ENCODE measurements around the gene VPS16.
A peak's percentile ranks its signal among the peaks of the same experiment; 100 is the strongest.

Gene VPS16

DNA sequence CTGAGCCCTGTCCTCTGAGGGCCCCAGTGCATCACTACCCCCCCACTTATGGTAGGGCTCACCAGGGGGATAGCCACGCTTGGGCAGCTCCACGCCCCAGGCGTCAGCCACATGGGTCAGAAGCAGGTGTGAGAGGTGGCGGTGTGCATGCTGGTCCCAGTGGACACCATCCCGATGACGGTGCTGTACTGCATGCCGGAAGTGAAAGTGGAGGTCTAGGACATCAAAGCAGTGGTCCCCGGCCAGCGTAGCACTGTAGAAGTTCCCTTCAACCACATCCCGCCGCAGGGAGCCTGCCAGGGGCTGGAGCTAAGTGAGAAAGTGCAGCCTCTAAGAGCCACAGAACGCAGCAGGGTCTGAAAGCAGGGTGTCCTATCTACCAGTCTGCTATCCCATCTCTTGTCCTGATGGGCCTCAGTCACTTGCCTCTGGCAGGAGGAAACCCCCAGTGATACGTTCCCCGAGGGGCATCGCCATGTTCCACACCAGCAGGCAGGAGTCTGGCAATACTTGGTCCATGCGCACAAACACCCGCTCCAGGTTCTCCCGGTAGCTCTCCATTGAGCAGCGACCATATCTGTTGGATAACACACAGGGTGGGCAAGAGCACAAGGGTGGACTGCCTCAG, 2.3 kb upstream of the VPS16 start:
- Histone ChIP-seq H3K36me3 (ENCODE audit: control insufficient read depth in 1 of 2, insufficient read depth in 2 of 2, low read length in 2 of 2) (peaks cover 5 to 7% of the 10 kb centered on the region in 2 donors), H3K4me3 (ENCODE audit: low read depth in 1 of 2, low read length in 2 of 2) (no peak overlapping the region), H3K9me3 (ENCODE audit: control insufficient read depth in 1 of 2, low read length in 2 of 2) (no peaks in the 10 kb centered on the region), H3K27me3 (ENCODE audit: low read depth, low read length) (no peaks in the 10 kb centered on the region), H3K4me1 (ENCODE audit: control insufficient read depth in 1 of 2, insufficient read depth in 2 of 2, low read length in 2 of 2) (peaks cover 4 to 13% of the 10 kb centered on the region in 2 donors), H3K27ac (ENCODE audit: low read length) (no peak overlapping the region)

DNA sequence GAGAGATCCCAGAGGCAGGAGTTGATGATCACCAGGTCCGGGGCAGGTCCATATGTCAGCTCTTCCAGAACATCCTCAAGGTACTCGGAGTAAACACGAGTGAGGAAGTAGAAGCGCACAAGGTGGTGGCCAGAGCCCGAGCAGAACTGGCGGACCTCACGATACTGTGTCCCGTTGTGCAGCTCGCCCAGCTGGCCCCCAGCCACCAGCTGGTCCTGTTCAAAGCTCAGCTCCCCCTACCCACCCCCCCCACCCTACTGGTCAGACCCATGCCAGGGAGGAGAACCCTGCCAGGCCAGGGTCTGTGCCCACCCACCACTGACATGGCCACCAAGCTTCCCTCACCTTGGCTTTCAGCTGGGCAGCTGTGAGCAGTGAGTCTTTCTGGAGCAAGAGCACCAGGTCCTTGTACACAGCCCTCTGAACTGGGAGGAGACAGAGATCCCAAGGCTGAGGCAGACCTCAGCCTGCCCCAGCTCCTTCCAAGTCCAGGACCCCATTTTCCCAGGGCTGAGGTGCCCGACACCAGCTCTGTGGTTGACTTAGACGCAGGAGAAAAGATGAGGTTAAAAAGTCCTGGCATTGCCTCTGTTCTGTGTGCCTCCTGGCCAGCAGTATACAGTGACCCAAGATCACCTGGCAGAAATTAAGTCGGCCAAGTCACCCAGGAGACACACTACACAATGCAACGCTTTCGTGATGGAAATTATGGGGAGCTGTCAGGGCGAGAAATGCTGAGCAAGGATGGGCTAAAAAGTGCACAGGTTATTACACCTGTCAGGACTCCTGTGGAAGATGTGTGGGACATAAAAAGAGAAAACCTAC, 1.5 kb upstream of the VPS16 start:
- no peak overlapping the region for H3K27ac ChIP-seq (ENCODE audit: low read length)
- no peaks in the 10 kb centered on the region for H3K9me3 ChIP-seq (ENCODE audit: control insufficient read depth in 1 of 2, low read length in 2 of 2)

DNA sequence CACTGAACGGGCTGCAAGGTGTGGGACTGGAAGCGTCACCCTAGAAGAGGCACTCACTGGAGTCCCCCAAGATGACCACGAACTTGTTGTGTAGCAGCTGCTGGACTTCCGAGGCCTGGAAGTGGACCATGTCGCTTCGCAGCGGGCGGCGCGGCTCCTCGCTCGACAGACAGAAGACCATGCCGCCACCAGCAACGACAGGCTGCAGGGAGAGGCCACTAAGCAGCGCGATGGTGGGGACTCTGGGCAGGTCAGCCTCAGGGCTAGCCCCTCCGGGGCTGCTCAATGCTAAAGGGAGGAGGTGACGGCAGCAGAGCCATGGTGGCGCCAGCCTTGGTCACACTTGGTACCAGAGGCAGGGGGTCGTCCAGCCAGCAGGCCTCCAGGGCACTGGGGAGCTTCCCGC, 810 bp upstream of the VPS16 start:
- Histone ChIP-seq H3K27ac (ENCODE audit: low read length) (no peak overlapping the region), H3K4me3 (ENCODE audit: low read depth in 1 of 2, low read length in 2 of 2) (peak overlapping the region; percentile 67 to 91), H3K9me3 (ENCODE audit: control insufficient read depth in 1 of 2, low read length in 2 of 2) (no peaks in the 10 kb centered on the region), H3K27me3 (ENCODE audit: low read depth, low read length) (no peaks in the 10 kb centered on the region), H3K4me1 (ENCODE audit: control insufficient read depth in 1 of 2, insufficient read depth in 2 of 2, low read length in 2 of 2) (peaks cover 4 to 13% of the 10 kb centered on the region in 2 donors), H3K36me3 (ENCODE audit: control insufficient read depth in 1 of 2, insufficient read depth in 2 of 2, low read length in 2 of 2) (peaks cover 5 to 11% of the 10 kb centered on the region in 2 donors)

More for the DNA sequence above, 1.5 kb upstream of the VPS16 start:
- H3K36me3 ChIP-seq (ENCODE audit: control insufficient read depth in 1 of 2, insufficient read depth in 2 of 2, low read length in 2 of 2), result peaks cover 5 to 7% of the 10 kb centered on the region in 2 donors
- H3K4me1 ChIP-seq (ENCODE audit: control insufficient read depth in 1 of 2, insufficient read depth in 2 of 2, low read length in 2 of 2), result peaks cover 4 to 13% of the 10 kb centered on the region in 2 donors
- peak overlapping the region; percentile 67 to 91 for H3K4me3 ChIP-seq (ENCODE audit: low read depth in 1 of 2, low read length in 2 of 2)
- H3K27me3 ChIP-seq (ENCODE audit: low read depth, low read length), result no peaks in the 10 kb centered on the region

DNA sequence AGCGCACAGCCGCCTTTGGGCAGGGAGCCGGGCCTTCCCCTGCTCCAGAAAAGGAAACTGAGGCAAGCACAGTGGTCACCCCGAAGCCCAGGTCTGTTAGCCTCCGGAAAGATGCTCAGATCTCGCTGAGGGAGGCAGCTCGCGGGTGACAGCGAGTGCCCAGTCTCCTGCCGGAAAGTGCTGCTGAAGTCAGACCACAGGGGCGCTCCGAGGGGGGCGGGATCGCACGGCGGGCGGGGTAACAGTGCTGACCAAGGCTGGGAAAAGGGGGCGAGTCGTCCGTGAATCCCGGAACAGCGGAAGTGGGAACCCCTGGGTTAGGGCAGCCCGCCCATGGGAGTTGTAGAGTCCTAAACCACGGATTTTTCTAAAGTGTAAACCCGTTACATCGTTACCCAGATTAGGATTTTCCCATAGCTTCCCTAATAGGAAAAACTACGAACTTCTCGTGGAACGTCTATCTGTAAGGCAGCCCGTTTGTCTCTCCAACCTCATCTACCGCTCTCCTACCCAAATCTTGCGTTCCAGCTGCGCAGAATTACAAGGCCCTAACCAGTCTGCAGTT, 504 bp downstream of the VPS16 start:
- H3K4me3 ChIP-seq (ENCODE audit: low read depth in 1 of 2, low read length in 2 of 2), result peak overlapping the region; percentile 75 to 91
- H3K36me3 ChIP-seq (ENCODE audit: control insufficient read depth in 1 of 2, insufficient read depth in 2 of 2, low read length in 2 of 2), result peaks cover 5 to 6% of the 10 kb centered on the region in 2 donors
- peak overlapping the region; percentile 81 for H3K27ac ChIP-seq (ENCODE audit: low read length)
- H3K9me3 ChIP-seq (ENCODE audit: control insufficient read depth in 1 of 2, low read length in 2 of 2), result no peaks in the 10 kb centered on the region
- no peaks in the 10 kb centered on the region for H3K27me3 ChIP-seq (ENCODE audit: low read depth, low read length)
- H3K4me1 ChIP-seq (ENCODE audit: control insufficient read depth in 1 of 2, insufficient read depth in 2 of 2, low read length in 2 of 2), result peaks cover 4 to 13% of the 10 kb centered on the region in 2 donors

DNA sequence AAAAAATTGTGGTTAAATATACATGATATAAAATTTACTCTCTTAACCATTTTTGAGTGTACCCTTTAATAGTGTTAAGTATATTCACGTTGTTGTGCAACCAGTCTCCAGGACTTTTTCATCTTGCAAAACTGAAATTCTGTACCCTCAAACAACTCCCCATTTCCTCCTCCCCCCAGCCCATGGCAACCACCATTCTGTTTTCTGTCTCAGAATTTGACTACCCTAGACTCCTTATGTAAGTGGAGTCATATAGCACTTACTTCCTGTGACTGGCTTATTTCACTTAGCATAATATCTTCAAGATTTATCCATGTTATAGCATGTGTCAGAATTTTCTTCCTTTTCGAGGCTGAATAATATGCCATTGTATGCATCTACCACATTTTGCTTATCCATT, 5.1 kb downstream of the VPS16 start:
- Histone ChIP-seq H3K27ac (ENCODE audit: low read length) (no peak overlapping the region), H3K4me1 (ENCODE audit: control insufficient read depth in 1 of 2, insufficient read depth in 2 of 2, low read length in 2 of 2) (peaks cover 4 to 7% of the 10 kb centered on the region in 2 donors), H3K4me3 (ENCODE audit: low read depth in 1 of 2, low read length in 2 of 2) (no peak overlapping the region), H3K9me3 (ENCODE audit: control insufficient read depth in 1 of 2, low read length in 2 of 2) (no peaks in the 10 kb centered on the region), H3K27me3 (ENCODE audit: low read depth, low read length) (no peaks in the 10 kb centered on the region), H3K36me3 (ENCODE audit: control insufficient read depth in 1 of 2, insufficient read depth in 2 of 2, low read length in 2 of 2) (peaks cover 0 to 6% of the 10 kb centered on the region in 2 donors)

DNA sequence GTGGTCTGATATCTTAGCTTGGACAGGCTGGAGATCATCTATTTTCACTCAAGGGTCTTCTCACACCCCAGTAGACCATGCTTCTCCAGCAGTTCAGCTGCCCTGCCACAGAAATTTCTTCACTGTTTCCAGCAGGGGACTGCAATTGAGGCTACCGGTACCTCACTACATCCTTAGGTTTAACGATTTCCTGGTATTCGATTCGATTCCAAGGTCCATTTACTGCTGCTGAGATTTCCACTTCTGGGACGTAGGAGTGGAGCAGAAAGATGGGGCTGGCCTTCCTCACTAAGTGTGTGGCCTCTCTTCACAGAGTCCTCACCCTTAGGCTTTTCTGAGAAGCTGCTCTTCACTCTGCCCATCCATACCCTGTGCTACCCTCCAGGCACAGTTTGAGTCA, 6.2 kb downstream of the VPS16 start:
- Histone ChIP-seq H3K4me1 (ENCODE audit: control insufficient read depth in 1 of 2, insufficient read depth in 2 of 2, low read length in 2 of 2) (peaks cover 0 to 2% of the 10 kb centered on the region in 2 donors), H3K36me3 (ENCODE audit: control insufficient read depth in 1 of 2, insufficient read depth in 2 of 2, low read length in 2 of 2) (peaks cover 0 to 6% of the 10 kb centered on the region in 2 donors), H3K4me3 (ENCODE audit: low read depth in 1 of 2, low read length in 2 of 2) (no peak overlapping the region), H3K27me3 (ENCODE audit: low read depth, low read length) (no peaks in the 10 kb centered on the region), H3K27ac (ENCODE audit: low read length) (no peak overlapping the region), H3K9me3 (ENCODE audit: control insufficient read depth in 1 of 2, low read length in 2 of 2) (no peaks in the 10 kb centered on the region)

DNA sequence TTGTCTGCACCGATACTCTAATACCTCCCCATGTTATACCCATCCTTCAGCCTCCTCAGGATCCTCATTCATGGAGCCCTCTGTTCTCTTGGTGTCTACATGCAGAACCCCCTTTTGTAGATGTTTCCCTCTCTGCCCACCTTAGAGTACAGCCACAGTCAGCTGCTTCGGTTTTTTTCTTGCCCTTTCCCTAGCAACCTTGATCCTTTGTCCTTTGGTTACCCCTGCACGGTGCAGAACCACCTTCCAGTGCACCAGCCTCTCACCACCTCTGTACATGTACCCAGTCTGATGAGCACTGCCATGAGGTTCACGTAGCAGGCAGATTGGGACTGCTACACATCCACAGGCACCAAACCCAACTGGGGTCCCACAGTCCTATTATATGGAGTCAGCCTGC, 7.3 kb downstream of the VPS16 start:
- H3K27me3 ChIP-seq (ENCODE audit: low read depth, low read length), result no peaks in the 10 kb centered on the region
- H3K36me3 ChIP-seq (ENCODE audit: control insufficient read depth in 1 of 2, insufficient read depth in 2 of 2, low read length in 2 of 2), result peaks cover 0 to 6% of the 10 kb centered on the region in 2 donors
- H3K9me3 ChIP-seq (ENCODE audit: control insufficient read depth in 1 of 2, low read length in 2 of 2), result no peaks in the 10 kb centered on the region
- H3K4me1 ChIP-seq (ENCODE audit: control insufficient read depth in 1 of 2, insufficient read depth in 2 of 2, low read length in 2 of 2), result peaks cover 0 to 3% of the 10 kb centered on the region in 2 donors
- H3K27ac ChIP-seq (ENCODE audit: low read length), result no peak overlapping the region
- no peak overlapping the region for H3K4me3 ChIP-seq (ENCODE audit: low read depth in 1 of 2, low read length in 2 of 2)

DNA sequence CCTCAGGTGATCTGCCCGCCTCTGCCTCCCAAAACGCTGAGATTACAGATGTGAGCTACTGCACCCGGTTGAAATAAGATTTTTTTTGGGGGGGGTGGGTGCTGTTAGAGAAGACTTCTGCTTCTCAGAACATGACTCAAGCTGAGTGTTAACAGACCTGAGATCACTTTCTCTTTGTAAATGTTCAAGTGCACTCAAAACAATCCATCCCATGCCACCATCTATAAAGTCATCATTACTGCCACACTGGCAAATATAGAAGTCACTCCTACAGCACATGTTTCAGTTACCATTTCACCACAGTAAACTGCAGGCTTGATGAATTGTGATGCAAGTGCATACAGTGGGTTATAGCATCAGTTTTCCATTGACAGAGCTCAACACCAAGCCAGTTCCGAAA, 9.0 kb downstream of the VPS16 start:
- H3K27ac ChIP-seq (ENCODE audit: low read length), result no peak overlapping the region
- no peak overlapping the region for H3K4me3 ChIP-seq (ENCODE audit: low read depth in 1 of 2, low read length in 2 of 2)
- no peaks in the 10 kb centered on the region for H3K9me3 ChIP-seq (ENCODE audit: control insufficient read depth in 1 of 2, low read length in 2 of 2)
- peaks cover 0 to 3% of the 10 kb centered on the region in 2 donors for H3K4me1 ChIP-seq (ENCODE audit: control insufficient read depth in 1 of 2, insufficient read depth in 2 of 2, low read length in 2 of 2)
- H3K36me3 ChIP-seq (ENCODE audit: control insufficient read depth in 1 of 2, insufficient read depth in 2 of 2, low read length in 2 of 2), result peaks cover 0 to 4% of the 10 kb centered on the region in 2 donors
- no peaks in the 10 kb centered on the region for H3K27me3 ChIP-seq (ENCODE audit: low read depth, low read length)

DNA sequence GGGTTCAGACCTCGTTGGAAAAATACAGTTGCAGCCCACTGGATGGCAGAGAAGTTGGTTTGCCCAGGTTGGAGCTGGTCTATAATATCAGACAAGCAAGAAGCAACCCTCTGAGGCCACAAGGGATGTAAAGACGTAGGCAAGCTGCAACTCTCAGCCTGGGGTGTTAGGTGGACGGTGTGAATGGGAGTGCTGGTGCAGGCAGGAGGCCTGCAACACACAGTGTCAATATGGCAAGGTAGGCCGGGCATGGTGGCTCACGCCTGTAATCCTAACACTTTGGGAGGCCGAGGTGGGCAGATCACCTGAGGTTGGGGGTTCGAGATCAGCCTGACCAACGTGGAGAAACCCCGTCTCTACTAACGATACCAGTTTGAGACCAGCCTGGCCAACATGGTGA, 10.5 kb downstream of the VPS16 start:
- peaks cover 0 to 3% of the 10 kb centered on the region in 2 donors for H3K4me1 ChIP-seq (ENCODE audit: control insufficient read depth in 1 of 2, insufficient read depth in 2 of 2, low read length in 2 of 2)
- H3K36me3 ChIP-seq (ENCODE audit: control insufficient read depth in 1 of 2, insufficient read depth in 2 of 2, low read length in 2 of 2), result no peaks in the 10 kb centered on the region
- no peak overlapping the region for H3K4me3 ChIP-seq (ENCODE audit: low read depth in 1 of 2, low read length in 2 of 2)
- no peaks in the 10 kb centered on the region for H3K9me3 ChIP-seq (ENCODE audit: control insufficient read depth in 1 of 2, low read length in 2 of 2)
- H3K27me3 ChIP-seq (ENCODE audit: low read depth, low read length), result no peaks in the 10 kb centered on the region
- H3K27ac ChIP-seq (ENCODE audit: low read length), result no peak overlapping the region

DNA sequence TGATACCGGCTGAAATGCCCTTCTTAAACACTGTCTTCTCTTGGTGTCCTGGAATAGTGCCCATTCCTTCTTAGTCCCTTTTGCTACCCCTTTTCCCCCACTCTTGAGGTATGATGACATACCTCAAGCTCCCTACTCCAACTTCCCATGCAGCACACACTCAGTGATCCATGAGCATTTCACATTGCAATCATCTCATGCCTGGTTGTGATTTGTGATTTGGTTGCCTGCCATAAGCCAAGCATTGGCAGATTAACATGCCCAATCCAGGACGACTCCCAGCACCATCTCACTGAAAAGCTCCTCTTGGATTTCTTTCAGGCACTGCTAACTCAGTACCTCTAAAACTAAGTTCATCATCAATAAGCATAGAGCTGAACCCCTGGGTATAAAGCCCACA, 18.0 kb downstream of the VPS16 start:
- Histone ChIP-seq H3K36me3 (ENCODE audit: control insufficient read depth in 1 of 2, insufficient read depth in 2 of 2, low read length in 2 of 2) (peaks cover 11 to 28% of the 10 kb centered on the region in 2 donors), H3K4me1 (ENCODE audit: control insufficient read depth in 1 of 2, insufficient read depth in 2 of 2, low read length in 2 of 2) (no peaks in the 10 kb centered on the region), H3K27ac (ENCODE audit: low read length) (no peak overlapping the region), H3K9me3 (ENCODE audit: control insufficient read depth in 1 of 2, low read length in 2 of 2) (no peaks in the 10 kb centered on the region), H3K4me3 (ENCODE audit: low read depth in 1 of 2, low read length in 2 of 2) (no peak overlapping the region), H3K27me3 (ENCODE audit: low read depth, low read length) (no peaks in the 10 kb centered on the region)

DNA sequence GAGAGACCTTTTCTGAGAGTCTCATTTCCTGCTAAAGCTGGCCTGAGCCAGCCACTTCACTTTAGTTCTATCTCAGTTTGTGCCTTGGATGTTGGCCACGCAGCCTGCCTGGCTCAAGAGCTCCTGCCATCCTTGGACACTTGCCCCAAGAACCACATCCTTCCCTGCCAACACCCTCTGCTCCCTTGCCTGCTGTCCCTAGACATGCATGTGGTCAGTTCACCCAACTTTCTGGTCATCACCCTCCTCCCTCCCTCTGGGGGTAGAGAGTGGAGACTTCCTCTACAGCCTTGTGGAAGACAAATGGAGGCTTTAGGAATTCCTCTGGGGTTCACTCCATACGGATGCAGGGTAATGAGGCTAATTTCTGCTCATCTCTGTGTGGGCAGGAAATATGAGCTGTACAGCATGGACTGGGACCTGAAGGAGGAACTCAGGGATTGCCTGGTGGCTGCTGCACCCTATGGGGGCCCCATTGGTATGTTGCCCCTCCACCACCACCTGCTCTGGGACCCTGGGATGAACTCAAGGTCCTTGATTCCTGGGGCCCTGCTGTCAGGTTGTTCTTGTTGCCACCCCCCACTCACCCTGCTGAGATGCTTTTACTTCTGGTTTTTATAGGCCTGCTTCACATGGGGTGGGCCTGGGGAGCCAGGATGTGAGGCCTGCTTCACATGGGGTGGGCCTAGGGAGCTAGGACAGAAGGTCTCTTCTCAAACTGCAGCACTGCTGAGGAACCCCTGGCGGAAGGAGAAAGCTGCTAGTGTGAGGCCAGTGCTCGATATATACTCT, 19.0 kb downstream of the VPS16 start:
- Histone ChIP-seq H3K27me3 (ENCODE audit: low read depth, low read length) (no peaks in the 10 kb centered on the region), H3K4me1 (ENCODE audit: control insufficient read depth in 1 of 2, insufficient read depth in 2 of 2, low read length in 2 of 2) (no peaks in the 10 kb centered on the region), H3K36me3 (ENCODE audit: control insufficient read depth in 1 of 2, insufficient read depth in 2 of 2, low read length in 2 of 2) (peaks cover 12 to 36% of the 10 kb centered on the region in 2 donors), H3K9me3 (ENCODE audit: control insufficient read depth in 1 of 2, low read length in 2 of 2) (no peaks in the 10 kb centered on the region), H3K27ac (ENCODE audit: low read length) (no peak overlapping the region), H3K4me3 (ENCODE audit: low read depth in 1 of 2, low read length in 2 of 2) (no peak overlapping the region)
